ENCODE results near the gene PDSS2.

GRCh38 chr6:107386340-107386739 lies 73.0 kb downstream of the PDSS2 start:
- no peak for TF ChIP-seq CTCF (IDR thresholded peaks at IDR 0.05; ENCODE audit: poor library complexity, severe bottlenecking)
- TF ChIP-seq EZH2 (IDR thresholded peaks at IDR 0.05; ENCODE audit: borderline replicate concordance, insufficient read depth, low read length, poor library complexity, severe bottlenecking): no peak
- TF ChIP-seq POLR2AphosphoS5 (IDR thresholded peaks at IDR 0.05): no peak
- TF ChIP-seq SMC3 (conservative IDR thresholded peaks at IDR 0.05; ENCODE audit: poor library complexity): no peak
- TF ChIP-seq RAD21 (conservative IDR thresholded peaks at IDR 0.05): no peak
